Measurements from ENCODE around the gene FOXP1.

The FOXP1 gene

GRCh38 chr3:71011565-71012287 lies 571.8 kb downstream of the FOXP1 start:
- DNase-seq = peak; percentile 54

- no peak for DNase-seq
Measured at GRCh38 chr3:71010726-71011455, 572.6 kb downstream of the FOXP1 start.

- no peak for DNase-seq
Measured at GRCh38 chr3:71008350-71008935, 575.1 kb downstream of the FOXP1 start.

GRCh38 chr3:71006810-71007785 lies 576.4 kb downstream of the FOXP1 start:
- DNase-seq = peak; percentile 18

- no peak for DNase-seq
Measured at GRCh38 chr3:71005702-71006321, 577.7 kb downstream of the FOXP1 start.

- no peak for DNase-seq
Measured at GRCh38 chr3:71003511-71003910, 580.0 kb downstream of the FOXP1 start.

- no peak for DNase-seq
Measured at GRCh38 chr3:71002298-71002697, 581.2 kb downstream of the FOXP1 start.

GRCh38 chr3:71001303-71001830 lies 582.2 kb downstream of the FOXP1 start:
- no peak for DNase-seq

GRCh38 chr3:71000483-71000882 lies 583.0 kb downstream of the FOXP1 start:
- no peak for DNase-seq

GRCh38 chr3:70999730-71000129 lies 583.8 kb downstream of the FOXP1 start:
- DNase-seq = peak; percentile 29

- DNase-seq = no peak
Measured at GRCh38 chr3:70996082-70996481, 587.4 kb downstream of the FOXP1 start.

GRCh38 chr3:70994644-70995043 lies 588.9 kb downstream of the FOXP1 start:
- no peak for DNase-seq

GRCh38 chr3:70992562-70993204 lies 590.8 kb downstream of the FOXP1 start:
- DNase-seq = no peak

- DNase-seq = no peak
Measured at GRCh38 chr3:70992131-70992530, 591.4 kb downstream of the FOXP1 start.

- DNase-seq = peak; percentile 9
Measured at GRCh38 chr3:70990723-70991122, 592.8 kb downstream of the FOXP1 start.

- no peak for DNase-seq
Measured at GRCh38 chr3:70990185-70990584, 593.3 kb downstream of the FOXP1 start.

- DNase-seq = no peak
Measured at GRCh38 chr3:70989174-70989573, 594.4 kb downstream of the FOXP1 start.

- DNase-seq = no peak
Measured at GRCh38 chr3:70988111-70988510, 595.4 kb downstream of the FOXP1 start.

- no peak for DNase-seq
Measured at GRCh38 chr3:70985572-70985971, 598.0 kb downstream of the FOXP1 start.

- no peak for DNase-seq
Measured at GRCh38 chr3:70984776-70985482, 598.6 kb downstream of the FOXP1 start.

GRCh38 chr3:70982700-70983140 lies 600.8 kb downstream of the FOXP1 start:
- DNase-seq = no peak
